ENCODE results near the gene PRDM2.

- TF ChIP-seq CTCF (conservative IDR thresholded peaks at IDR 0.05 in 1 of 2, IDR thresholded peaks at IDR 0.05 in 1 of 2; ENCODE audit: low read depth in 1 of 2, low read length in 2 of 2): no peak
- TF ChIP-seq EZH2 (IDR thresholded peaks at IDR 0.05; ENCODE audit: low read length, missing control alignments): no peak
These were observed 25.6 kb upstream of the PRDM2 start for GRCh38 chr1:13674377-13674776.
